Endothelial cell of umbilical vein (primary cell): ENCODE measurements around the gene TCF15. TPM values are rescaled to one million over a fixed set of nuclear protein-coding genes. Genes with fewer than 3 reads are reported as not detected.
A peak's percentile ranks its signal among the peaks of the same experiment; 100 is the strongest.

Experiments
- BruUV-seq: library from RNA; stranded (reverse); fragments of 400-500 nt; replicated peaks from 2 replicates; lab custom pipeline; 2021; lab: Mats Ljungman, UMichigan
- CTCF ChIA-PET: fragments of 300-600, 350-600 bp; sonication (Branson Sonifier 250); formaldehyde crosslinking; loops from one replicate; lab custom pipeline; 2021; ENCODE audit warnings: antibody characterized with exemption, inconsistent platforms; lab: Charles Lee
- POLR2A ChIA-PET: fragments of 300-600, 350-600 bp; sonication (Branson Sonifier 250); formaldehyde crosslinking; loops from one replicate; lab custom pipeline; 2021; ENCODE audit warnings: antibody characterized with exemption, inconsistent platforms; lab: Charles Lee
- DNase-seq: peaks from one replicate; pipeline ENCODE4 v3.0.0-alpha.2; 2011; ENCODE audit warnings: low read depth, low spot score
- FAIRE-seq: peaks from 2 replicates; lab custom pipeline; 2011; peaks lifted over from hg19 to GRCh38; lab: Jason Lieb, UNC
- H2AFZ ChIP-seq: 2 replicates; pipeline ENCODE4 v1.6.0; 2012; ENCODE audit warnings: low read depth, low read length, control low read depth, inconsistent platforms
- H3K27ac ChIP-seq: 2 replicates; pipeline ENCODE4 v1.5.1; 2011; ENCODE audit warnings: low read depth, mild to moderate bottlenecking, control low read depth, low read length, moderate library complexity; ENCODE audit not compliant: insufficient read depth
- H3K27me3 ChIP-seq, 2 experiments: 2 replicates each; pipeline versions ENCODE4 v1.6.0 to v1.6.1; 2011; ENCODE audit warnings: low read length in 2 of 2, mixed read lengths in 1 of 2; ENCODE audit not compliant: control insufficient read depth in 2 of 2, insufficient read depth in 2 of 2
- H3K36me3 ChIP-seq, 2 experiments: 2 replicates in 1 of 2; 3 replicates in 1 of 2; pipeline ENCODE4 v1.5.1; 2011; ENCODE audit warnings: low read length in 2 of 2, mild to moderate bottlenecking in 1 of 2, moderate library complexity in 1 of 2; ENCODE audit not compliant: control insufficient read depth in 2 of 2, insufficient read depth in 2 of 2; ENCODE audit errors: extremely low read depth in 1 of 2
- H3K4me1 ChIP-seq: 3 replicates; pipeline ENCODE4 v1.5.1; 2011; ENCODE audit warnings: mild to moderate bottlenecking, low read length; ENCODE audit not compliant: control insufficient read depth, insufficient read depth; ENCODE audit errors: extremely low read depth
- H3K4me2 ChIP-seq: 2 replicates; pipeline ENCODE4 v1.6.1; 2011; ENCODE audit warnings: low read length, control low read depth, mixed read lengths; ENCODE audit not compliant: insufficient read depth
- H3K4me3 ChIP-seq, 3 experiments: fragments of 200-600 bp in 1 of 3; sonication (generic), shearing (Covaris generic) in 1 of 3; replicated peaks in 1 of 3; 2 replicates each; pipeline ENCODE4 v1.5.1; 2011 to 2016; ENCODE audit warnings: control low read depth in 3 of 3, low read length in 3 of 3, mild to moderate bottlenecking in 2 of 3, inconsistent platforms in 1 of 3, low read depth in 1 of 3, moderate library complexity in 1 of 3; ENCODE audit not compliant: insufficient read depth in 1 of 3
- H3K79me2 ChIP-seq: 2 replicates; pipeline ENCODE4 v1.6.0; 2012; ENCODE audit warnings: low read length, inconsistent platforms; ENCODE audit not compliant: control insufficient read depth, insufficient read depth
- H3K9ac ChIP-seq: replicated peaks from 2 replicates; pipeline ENCODE3; 2011; ENCODE audit warnings: low read length, control low read depth; ENCODE audit not compliant: insufficient read depth; ENCODE audit errors: extremely low read depth
- H3K9me1 ChIP-seq: replicated peaks from 3 replicates; pipeline ENCODE4 v1.6.0; 2011; ENCODE audit warnings: mild to moderate bottlenecking, low read length; ENCODE audit not compliant: control insufficient read depth, insufficient read depth; ENCODE audit errors: extremely low read depth
- H3K9me3 ChIP-seq: replicated peaks from 2 replicates; pipeline ENCODE4 v1.5.1; 2012; ENCODE audit warnings: low read length, inconsistent platforms; ENCODE audit not compliant: control insufficient read depth, insufficient read depth
- H4K20me1 ChIP-seq: replicated peaks from 2 replicates; pipeline ENCODE3; 2011; ENCODE audit warnings: mild to moderate bottlenecking, low read length; ENCODE audit not compliant: control insufficient read depth, insufficient read depth; ENCODE audit errors: extremely low read depth
- CTCF ChIP-seq, 2 donors: IDR thresholded peaks; 1 replicate in 1 of 2; 2 replicates in 1 of 2; pipeline ENCODE4 v1.5.1; 2011; ENCODE audit warnings: low read length in 2 of 2, mild to moderate bottlenecking in 2 of 2, moderate library complexity in 2 of 2, control low read depth in 1 of 2, inconsistent platforms in 1 of 2, low read depth in 1 of 2; ENCODE audit not compliant: insufficient read depth in 1 of 2; ENCODE audit errors: extremely low read depth in 1 of 2
- EZH2 ChIP-seq: IDR thresholded peaks from 2 replicates; pipeline ENCODE4 v1.6.1; 2012; ENCODE audit warnings: borderline replicate concordance, low read depth, mild to moderate bottlenecking, moderate library complexity, low read length, inconsistent platforms; ENCODE audit not compliant: severe bottlenecking
- FOS ChIP-seq: IDR thresholded peaks from 2 replicates; pipeline ENCODE4 v1.6.1; 2011; ENCODE audit warnings: mild to moderate bottlenecking, low read length, moderate library complexity, borderline replicate concordance; ENCODE audit not compliant: insufficient read depth
- GATA2 ChIP-seq: IDR thresholded peaks from 2 replicates; pipeline ENCODE4 v1.7.0; 2011; ENCODE audit warnings: low read depth, mild to moderate bottlenecking, moderate library complexity, mixed read lengths, low read length; ENCODE audit not compliant: insufficient read length, insufficient read depth
- JUN ChIP-seq: IDR thresholded peaks from 2 replicates; pipeline ENCODE4 v1.6.1; 2011; ENCODE audit warnings: borderline replicate concordance, low read depth; ENCODE audit not compliant: insufficient read length, insufficient read depth
- MYC ChIP-seq: IDR thresholded peaks from one replicate; pipeline ENCODE4 v1.6.1; 2011; ENCODE audit warnings: mild to moderate bottlenecking, low read depth, low read length
- POLR2A ChIP-seq: IDR thresholded peaks from 2 replicates; pipeline ENCODE4 v1.6.1; 2012; ENCODE audit warnings: low read depth, mild to moderate bottlenecking, control low read depth, low read length
- POLR2AphosphoS5 ChIP-seq: IDR thresholded peaks from 2 replicates; pipeline ENCODE4 v1.6.1; 2012; ENCODE audit warnings: low read depth, mild to moderate bottlenecking, control low read depth, low read length, moderate library complexity; ENCODE audit not compliant: insufficient read depth
- dilution Hi-C: fragments of 300-500 bp; cut with MboI; formaldehyde crosslinking; loops from one replicate; pipeline ENCODE4 v1.15.0; 2019; ENCODE audit warnings: low sequenced_read_pairs; ENCODE audit not compliant: extremely low pct_ligation_motif_present
- intact Hi-C: fragments of 100-400 bp; cut with micrococcal nuclease; formaldehyde crosslinking; loops from one replicate; pipeline ENCODE4 v1.10.0; 2022
- polyA plus RNA-seq, 4 experiments: library from polyadenylated mRNA; depleted of rRNA in 3 of 4; stranded (reverse) in 3 of 4; unstranded in 1 of 4; fragments of >200 nt; gene quantifications; 2 replicates each; pipeline versions ENCODE4 v1.2.1 to v1.2.3, GENCODE V29; 2011 to 2012; ENCODE audit warnings: missing spikeins in 1 of 4
- total RNA-seq: library from RNA; stranded (reverse); gene quantifications from 2 replicates; pipeline ENCODE4 v1.2.3, GENCODE V29; 2021
- TF ChIP-seq, protein P1 (sequence below): IDR thresholded peaks from 2 replicates; pipeline ENCODE4 v1.6.1; 2011; ENCODE audit not compliant: insufficient read depth, insufficient read length

Gene TCF15
- total and polyA plus RNA-seq, 2 donors (not counting 3 experiments of a cell fraction or from before 2014, with no cell fraction given): 0.07 to 1.3 TPM

DNA sequence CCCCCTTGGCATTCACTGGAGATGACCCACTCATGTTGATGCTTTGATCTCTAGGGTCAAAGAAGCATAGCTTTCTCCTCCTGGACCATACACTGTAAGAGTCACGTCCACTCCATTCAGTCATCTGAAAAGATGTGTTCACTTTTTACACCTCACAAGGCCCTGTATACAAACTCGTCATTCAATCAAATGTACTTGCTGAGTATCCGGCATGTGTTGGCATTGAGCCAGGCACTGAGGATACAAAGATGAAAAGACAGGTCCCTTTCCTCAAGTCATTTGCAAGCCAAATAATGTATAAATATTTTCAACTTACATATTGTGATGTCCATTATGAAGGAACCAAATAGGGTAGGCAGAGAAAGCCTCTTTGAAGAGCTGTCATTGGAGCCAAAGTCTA lies 34.0 kb downstream of the TCF15 start:
- DNase-seq (peak; percentile 40), FAIRE-seq (peak; percentile 65)
- no peak overlapping the region for H3K9ac ChIP-seq
- peaks cover 0 to 6% of the 10 kb centered on the region in 2 experiments for H3K27me3 ChIP-seq
- ChIA-PET CTCF (interaction anchor here (1.3 to 8.5 kb wide), 4 partner anchors 13 to 91 kb away, joined by 4 to 93 read pairs (median 20); no protein-coding TSS in a partner anchor), POLR2A (no interaction called here)
- H3K4me3 ChIP-seq: no peak overlapping the region
- no peaks in the 10 kb centered on the region for H3K36me3 ChIP-seq
- no peaks in the 10 kb centered on the region for H3K79me2 ChIP-seq
- H3K4me2 ChIP-seq: no peak overlapping the region
- intact Hi-C loops (no loop called here), dilution Hi-C loops (no loop called here)
- no peaks in the 10 kb centered on the region for H4K20me1 ChIP-seq
- H3K27ac ChIP-seq: peak overlapping the region; percentile 16
- TF ChIP-seq POLR2A (no peak), EZH2 (no peak), JUN (no peak), GATA2 (no peak), MYC (no peak), POLR2AphosphoS5 (no peak), FOS (no peak), CTCF (IDR thresholded peaks at IDR 0.05; ENCODE audit: extremely low read depth in 1 of 2, insufficient read depth in 1 of 2, low read depth in 1 of 2, low read length in 2 of 2) (no peak)
- TF ChIP-seq, protein P1, sequence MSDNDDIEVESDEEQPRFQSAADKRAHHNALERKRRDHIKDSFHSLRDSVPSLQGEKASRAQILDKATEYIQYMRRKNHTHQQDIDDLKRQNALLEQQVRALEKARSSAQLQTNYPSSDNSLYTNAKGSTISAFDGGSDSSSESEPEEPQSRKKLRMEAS: no peak
- peaks cover 57% of the 10 kb centered on the region for H3K4me1 ChIP-seq
- H3K9me3 ChIP-seq: no peaks in the 10 kb centered on the region
- no peaks in the 10 kb centered on the region for H3K9me1 ChIP-seq
- no peak overlapping the region for H2AFZ ChIP-seq
- no TSS peak for BruUV-seq
